ENCODE data around the gene PDGFB.

The PDGFB gene

GRCh38 chr22:39276440-39277141 is 31.8 kb upstream of the PDGFB start:
- no peak for FAIRE-seq

DNA sequence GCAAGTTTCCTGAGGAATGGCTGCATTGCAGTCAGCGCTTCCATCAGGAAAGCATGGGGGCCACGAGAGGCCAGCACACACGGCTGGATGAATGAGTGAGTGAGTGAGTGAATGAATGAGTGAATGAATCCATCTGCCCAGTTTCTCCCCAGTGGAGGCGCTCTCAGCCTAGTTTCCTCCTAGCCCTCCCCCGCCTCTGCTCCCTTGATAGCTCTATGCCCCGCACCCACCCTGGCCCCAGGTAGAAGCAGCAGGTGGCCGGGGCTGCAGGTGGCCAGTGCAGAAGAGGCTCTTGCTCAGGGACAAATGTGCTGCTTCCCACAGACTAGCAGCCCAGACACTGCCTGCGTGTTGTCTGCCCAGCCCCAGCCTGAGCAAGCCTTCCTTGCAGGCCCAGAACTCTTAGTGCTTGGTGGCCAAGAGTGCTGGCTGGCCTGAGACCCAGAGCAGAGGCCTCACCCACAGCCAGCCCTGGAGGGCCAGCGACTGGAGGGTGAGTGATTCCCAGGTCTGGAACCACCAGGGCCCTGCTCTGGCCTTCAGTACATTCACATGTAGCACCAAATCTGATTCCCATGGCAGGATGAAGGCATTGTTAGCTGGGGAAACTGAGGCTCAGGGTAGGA is 31.1 kb upstream of the PDGFB start:
- FAIRE-seq = no peak

- no peak for FAIRE-seq
Measured at GRCh38 chr22:39273950-39274887, 29.4 kb upstream of the PDGFB start.

DNA sequence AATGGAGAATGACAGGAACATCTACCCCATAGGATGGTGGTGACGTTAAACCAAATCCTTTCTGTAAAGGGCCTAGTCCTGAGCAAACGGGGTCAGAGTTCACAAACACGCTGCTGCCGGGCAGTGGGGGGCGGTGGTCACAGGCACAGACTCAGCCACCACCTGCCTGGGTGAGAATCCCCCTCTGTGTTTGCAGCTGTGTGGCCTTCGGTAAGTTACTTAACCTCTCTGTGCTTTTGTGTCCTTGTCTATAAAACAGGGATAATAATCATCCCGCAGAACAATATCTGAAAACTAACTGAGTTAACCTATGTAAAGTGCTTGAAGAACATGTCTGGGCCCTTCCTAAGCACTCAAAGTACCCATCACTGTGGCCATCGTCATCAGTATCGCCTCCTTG is 26.0 kb upstream of the PDGFB start:
- FAIRE-seq = no peak

DNA sequence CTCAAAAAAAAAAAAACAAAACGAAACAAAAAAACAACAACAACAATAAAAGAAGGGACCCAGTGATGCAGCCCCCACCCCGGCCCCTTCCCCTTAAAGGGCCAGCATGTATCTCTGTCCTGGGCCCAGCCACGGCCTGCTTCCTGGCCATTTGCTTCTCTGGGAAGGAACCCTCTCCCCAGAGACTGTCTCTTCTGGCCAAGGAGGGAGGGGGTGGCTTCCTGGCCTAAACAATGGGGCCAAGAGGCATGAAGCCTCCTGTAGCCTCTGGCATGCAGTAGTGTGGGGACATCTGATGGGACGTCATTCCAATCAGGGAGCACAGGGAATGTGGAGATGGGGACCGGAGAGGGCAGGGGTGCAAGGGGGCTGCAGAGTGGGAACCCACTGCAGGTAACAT is 25.5 kb upstream of the PDGFB start:
- FAIRE-seq = no peak

- FAIRE-seq = no peak
Measured at GRCh38 chr22:39269095-39269790, 24.5 kb upstream of the PDGFB start.

- FAIRE-seq = no peak
Measured at GRCh38 chr22:39268645-39269044, 23.9 kb upstream of the PDGFB start.

DNA sequence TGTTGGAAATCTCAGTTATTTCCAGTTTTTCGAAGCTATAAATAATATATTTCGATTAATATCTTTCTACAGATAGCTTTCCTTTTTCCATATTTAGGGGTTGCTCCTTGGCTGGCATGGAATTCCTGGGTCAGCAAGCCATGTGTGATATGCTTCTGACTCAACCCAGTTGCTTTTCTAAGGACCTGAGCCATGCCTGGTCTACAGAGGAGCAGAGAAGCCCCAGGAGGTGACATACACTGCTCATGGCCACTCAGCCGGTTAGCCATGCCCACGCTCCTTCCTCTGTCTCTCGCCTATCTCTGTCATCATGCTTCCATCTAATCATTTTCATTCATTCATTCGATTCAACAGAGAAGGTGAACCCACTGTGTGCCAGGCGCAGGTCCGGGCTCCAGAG is 23.2 kb upstream of the PDGFB start:
- FAIRE-seq = no peak

DNA sequence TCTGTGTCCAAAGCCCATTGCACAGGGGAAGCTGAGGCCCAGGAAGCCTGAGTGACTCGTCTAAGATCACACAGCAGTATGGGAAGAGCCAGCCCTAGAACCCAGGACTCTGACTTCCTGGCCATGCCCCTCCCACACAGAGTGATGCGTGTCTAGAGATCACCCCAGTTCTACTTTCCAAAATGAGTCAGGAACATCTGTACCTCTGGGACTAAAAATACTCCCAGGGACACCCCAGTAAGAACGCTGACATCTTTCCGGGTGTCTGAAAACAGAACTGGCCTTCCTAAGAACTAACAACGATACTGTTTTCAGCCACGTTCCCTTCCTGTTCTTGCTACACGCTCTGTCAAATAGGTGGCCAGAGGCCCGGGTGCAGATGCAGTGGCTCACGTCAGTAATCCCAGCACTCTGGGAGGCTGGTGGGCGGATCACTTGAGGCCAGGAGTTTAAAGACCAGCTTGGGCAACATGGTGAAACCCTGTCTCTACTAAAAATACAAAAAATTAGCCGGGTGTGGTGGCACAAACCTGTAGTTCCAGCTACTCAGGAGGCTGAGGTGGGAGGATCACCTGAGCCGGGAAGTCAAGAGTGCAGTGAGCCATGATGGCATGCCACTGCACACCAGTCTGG is 21.7 kb upstream of the PDGFB start:
- FAIRE-seq = no peak

DNA sequence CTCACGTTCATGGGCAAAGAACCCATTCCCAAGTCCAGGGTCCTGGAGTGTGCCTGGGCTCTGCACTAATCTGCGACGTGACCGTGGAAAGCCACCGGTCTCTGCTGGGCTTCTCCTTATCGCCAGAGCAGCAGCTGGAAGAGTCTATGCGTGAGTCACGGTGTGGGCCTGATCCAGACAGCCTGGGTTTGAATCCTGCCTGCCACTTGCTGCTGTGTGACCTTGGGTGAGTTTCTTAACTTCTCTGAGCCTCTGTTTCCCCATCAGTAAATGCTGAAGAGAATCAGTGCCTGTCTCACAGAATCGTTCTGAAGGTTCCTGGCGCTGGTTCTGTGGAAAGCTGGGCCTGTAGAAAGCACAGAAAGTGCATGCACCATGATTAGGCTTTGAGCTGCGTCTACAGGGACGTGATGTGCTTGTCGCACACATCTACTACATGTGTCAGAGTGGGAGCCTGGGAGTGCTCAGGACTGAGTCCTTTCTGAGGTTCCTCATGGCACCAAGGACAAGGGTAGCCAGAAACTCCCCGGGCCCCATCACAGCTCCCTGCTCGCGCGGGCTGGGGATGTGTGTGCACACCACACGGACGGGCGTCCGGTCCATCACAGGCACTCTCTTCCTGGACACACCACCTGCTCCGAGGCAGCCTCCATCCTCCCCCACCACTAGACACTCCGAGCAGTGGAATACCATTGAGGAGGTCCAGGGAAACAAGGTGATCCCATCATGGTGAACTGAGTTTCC is 20.5 kb upstream of the PDGFB start:
- FAIRE-seq = no peak

DNA sequence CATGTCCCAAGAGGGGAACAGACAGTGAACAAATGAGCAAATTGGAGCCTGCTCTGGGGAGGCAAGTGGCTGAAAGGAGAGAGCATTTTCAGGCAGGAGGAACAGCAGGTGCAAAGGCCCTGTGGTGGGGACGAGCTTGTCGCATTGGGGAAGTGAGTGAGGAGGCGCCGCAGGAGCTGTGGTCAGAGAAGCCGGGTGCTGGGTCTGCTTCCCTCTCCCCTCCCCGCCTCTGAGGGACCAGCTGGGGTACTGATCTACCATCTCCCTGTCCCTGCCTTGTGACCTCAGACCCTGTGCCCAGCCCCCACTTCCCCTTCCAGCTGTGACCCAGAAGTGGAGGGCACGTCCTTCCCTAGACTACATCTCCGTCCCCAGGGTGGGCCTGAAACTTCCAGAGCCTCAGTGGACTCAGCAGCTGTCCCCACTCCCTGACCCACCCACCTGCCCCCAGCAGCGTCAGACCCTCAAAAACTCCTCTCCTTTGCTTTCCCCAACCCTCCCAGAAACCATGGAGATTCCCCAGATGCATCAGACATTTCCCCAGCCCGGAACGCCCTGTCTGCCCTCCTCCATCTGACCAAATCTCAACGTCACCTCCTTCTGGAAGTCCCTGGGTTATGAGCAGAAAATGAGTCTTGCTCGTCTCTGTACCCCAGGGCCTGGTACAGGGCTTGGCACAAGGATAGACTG is 19.7 kb upstream of the PDGFB start:
- no peak for FAIRE-seq

- no peak for FAIRE-seq
Measured at GRCh38 chr22:39263626-39264348, 19.0 kb upstream of the PDGFB start.

GRCh38 chr22:39259666-39260065 is 14.9 kb upstream of the PDGFB start:
- no peak for FAIRE-seq

GRCh38 chr22:39257901-39258475 is 13.2 kb upstream of the PDGFB start:
- FAIRE-seq = no peak

DNA sequence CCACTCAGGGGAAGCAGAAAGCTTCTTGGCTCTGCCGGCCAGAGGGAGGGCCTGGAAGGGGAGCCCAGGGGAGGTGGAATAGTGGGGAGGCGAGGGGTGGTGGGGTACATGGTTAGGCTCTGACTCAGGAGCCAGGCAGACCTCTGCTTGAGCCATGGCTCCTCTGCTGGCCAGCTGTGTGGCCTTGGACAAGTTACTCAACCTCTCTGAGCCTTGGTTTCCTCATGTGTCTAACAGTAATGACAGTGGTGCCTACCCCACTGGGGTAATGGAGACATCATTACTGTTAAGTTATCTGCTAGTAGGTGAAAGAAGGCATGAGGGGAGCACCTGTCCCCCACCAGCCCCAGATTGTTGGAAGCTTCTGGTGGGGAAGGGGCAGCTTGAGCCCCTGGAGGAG is 12.2 kb upstream of the PDGFB start:
- FAIRE-seq = no peak

DNA sequence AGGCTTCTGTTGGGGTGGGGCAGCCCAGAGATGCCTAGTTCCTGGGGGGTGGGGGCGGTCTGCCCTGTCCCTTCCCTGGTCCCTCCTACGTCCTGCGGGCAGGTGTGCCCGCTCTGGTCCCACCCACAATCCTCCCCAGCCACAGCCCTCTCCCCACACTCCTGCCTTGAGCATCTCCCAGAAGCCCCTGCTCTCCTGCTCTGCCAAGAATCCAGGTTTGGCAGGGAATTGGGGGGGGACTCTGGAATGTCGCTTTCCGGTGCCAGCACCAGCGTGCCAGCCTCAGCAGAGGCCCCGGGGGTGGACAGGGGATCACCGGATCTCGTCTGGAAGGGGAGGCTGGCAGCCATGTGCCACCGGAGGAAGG is 11.4 kb upstream of the PDGFB start:
- no peak for FAIRE-seq

DNA sequence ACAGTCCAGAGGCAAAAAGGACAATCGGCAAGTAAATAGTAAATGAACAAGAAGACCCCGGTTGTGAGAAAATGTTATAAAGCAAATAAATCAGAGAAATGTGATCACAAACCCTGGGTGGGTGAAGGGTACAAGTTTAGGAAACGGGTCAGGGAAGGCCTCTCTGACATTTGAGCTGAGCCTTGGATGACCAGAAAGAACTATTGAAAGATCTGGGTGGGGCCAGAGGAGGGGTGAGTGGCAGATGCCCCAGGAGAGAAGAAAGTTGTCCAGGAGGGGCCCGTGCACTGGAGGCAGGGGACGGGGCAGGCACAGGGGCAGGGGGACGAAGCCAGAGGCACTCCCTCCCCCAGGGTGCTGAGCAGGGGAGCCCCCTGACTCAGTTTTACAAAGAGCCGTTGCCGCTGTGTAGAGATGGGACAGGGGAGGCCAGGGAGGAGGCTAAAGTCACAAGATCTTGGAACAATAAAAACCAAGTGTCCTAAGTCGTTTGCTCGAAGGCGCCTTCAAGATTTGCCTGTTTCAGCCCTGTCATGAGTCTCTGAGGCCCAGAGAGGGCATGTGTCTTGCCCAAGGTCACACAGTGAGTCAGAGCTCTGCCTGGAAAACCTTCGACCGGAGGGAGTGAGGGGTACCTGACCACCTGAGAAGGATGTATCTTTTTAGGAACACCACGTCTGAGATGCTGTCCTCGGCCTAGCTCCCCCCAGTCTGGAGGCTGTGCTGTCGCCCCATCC is 10.8 kb upstream of the PDGFB start:
- no peak for FAIRE-seq

DNA sequence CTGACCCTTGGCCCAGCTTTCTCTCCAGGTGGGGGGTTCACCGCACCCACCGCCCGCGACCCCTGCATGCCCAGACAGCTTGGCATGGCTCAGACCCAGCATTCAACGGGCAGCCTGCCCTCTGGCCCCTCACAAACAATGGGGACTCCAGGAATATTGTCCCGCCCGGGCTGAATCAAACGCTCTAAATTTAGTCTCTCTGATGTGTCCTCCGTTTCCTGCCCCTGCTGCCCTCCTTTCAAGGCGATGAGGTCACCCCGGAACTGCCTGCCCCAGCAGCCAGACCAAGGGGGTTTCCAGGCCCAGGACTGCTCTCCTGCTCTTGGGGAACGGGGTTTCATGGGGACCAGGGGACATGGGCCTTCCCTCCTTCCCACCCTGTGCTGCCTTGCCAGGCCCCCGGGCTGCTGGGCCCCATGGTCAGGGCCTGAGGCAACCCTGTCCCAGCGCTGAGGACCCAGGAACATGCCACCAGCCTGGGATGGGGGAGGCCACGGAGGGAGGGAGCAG is 10.1 kb upstream of the PDGFB start:
- FAIRE-seq = no peak

DNA sequence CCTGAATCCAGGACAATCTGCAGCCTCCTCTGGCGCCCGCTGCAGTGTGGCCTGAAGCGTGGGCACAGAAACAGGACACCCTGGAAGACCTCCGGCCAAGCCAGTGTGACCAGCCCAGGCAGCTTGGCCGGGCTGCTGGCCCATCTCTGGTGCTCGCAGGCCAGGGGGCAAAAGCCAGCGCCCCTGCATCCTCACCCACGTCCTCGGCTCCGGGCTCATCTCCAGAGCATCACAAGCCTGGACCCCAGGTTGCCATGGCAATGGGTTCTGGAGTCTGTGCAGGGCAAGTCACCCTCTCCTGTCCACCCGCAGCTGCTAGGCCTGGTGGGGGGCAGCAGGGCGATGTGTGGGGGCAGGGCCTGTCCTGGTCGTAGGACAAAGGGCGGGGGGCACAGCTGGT is 9.3 kb upstream of the PDGFB start:
- FAIRE-seq = no peak

Data from A204.1 (cell line).